HG03378 (cell line): ENCODE data around the gene STT3A.

Experiments
- ATAC-seq: cut with Tn5 transposase; IDR thresholded peaks from one replicate; pipeline ENCODE4 v1.9.1; 2021; ENCODE audit warnings: mild to moderate bottlenecking, moderate library complexity; ENCODE audit not compliant: unreplicated experiment

The STT3A gene

DNA sequence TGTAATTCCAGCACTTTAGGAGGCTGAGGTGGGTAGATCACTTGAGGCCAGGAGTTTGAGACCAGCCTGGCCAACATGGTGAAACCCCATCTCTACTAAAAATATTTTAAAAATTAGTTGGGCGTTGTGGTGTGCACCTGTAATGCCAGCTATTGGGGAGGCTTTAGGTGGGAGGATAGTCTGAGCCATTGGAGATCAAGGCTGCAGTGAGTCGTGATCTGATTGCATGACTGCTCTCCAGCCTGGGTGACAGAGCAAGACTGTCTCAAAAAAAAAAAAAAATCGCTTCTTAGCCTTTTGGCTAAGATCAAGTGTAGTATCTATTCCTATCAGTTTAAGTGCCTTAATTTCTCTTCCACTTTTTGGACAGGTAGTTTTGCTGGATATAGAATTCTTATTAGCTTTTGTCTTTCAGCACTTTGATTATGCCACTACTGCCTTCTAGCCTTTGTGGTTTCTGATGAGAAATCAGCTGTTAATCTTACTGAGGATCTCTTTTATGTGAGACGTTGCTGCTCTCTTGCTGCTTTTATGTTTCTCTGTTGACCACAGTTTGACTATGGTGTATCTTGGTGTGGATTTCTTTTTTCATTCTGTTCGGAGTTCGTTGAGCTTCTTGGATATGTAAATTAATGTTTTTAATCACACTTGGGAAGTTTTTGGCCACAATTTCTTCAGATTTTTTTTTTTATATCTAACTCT is 57.0 kb downstream of the STT3A start:
- no peak for ATAC-seq

DNA sequence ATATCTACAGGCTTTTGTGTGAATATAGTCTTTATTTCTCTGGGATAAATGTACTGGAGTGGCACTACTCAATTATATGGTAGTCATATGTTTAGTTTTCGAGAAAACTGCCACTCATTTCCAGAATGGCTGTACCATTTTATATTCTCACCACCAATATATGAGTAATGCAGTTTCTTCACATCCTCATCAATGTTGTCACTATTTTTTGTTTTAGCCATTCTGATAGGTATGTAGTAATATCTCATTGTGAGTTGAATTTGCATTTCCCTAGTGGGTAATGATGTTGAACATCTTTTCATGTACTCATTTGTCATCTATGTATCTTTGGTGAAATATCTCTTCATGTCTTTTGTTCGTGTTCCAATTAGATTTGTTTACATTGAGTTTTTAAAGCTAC is 70.0 kb downstream of the STT3A start:
- no peak for ATAC-seq

DNA sequence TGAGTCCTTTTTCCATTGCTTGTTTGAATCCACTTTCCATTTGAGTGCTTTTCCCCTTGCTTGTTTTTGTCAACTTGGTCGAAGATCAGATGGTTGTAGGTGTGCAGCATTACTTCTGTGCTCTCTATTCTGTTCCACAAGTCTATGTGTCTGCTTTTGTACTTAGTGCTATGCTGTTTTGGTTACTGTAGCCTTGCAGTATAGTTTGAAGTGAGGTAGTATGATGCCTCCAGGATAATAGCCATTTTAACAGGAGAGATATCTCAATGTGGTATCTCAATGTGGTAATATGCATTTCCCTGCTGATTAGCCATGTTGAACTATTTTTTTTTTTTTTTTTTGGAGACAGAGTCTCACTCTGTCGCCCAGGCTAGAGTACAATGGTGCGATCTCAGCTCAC is 71.3 kb downstream of the STT3A start:
- no peak for ATAC-seq

DNA sequence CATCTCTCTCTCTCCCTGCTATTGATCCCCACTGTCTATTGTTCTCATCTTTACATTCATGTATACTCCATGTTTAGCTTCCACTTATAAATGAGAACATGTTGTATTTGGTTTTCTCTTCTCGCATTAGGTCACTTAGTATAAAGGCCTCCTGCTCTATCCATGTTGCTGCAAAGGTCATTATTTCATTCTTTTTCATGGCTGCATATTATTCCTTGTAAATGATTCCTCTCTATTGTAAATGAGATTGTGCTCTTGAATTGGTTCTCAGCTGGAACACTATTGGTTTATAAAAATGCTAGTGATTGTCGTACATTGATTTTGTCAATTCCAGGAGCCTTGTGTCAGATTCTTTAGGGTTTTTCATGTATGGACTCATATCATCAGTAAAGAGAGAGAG is 74.5 kb downstream of the STT3A start:
- no peak for ATAC-seq

DNA sequence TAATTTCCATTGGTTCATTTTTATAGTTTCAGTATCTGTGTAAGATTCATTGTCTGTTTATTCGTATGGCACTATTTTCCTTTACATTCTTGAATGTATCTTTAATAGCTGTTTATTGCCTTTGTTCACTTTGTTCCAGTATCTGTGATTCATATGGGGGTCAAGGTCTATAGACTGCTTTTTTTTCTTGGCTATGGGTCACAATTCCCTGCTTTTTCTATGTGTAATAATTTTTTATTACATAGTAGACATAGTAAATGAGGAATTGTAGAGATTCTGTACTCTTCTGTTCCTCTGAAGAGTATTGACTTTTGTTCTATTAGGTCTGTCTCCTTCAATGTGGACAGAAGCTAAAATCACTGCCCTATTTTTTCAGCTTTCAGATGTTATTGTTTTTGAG is 77.5 kb downstream of the STT3A start:
- no peak for ATAC-seq

DNA sequence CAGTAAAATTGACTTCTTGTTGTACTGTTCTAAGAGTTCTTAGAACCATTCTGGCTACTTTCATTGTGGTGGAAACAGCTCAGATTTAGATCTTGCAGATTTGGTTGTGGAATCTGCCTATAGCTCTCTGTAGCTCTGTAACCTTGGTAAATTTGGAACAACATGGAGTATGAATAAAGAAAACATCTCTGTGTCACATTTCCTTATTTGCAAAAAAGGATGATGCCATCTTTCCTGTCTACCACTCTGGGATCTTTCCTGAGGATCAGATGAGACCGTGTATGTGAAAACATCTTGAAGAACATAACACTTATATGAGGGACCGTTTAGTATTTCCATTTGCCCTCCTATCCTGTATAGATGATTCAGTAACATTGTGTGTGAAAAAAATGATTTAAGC is 78.9 kb downstream of the STT3A start:
- no peak for ATAC-seq
